HG03354 (cell line): Measurements from ENCODE around the gene FSHR.

Experiments used
- ATAC-seq: cut with Tn5 transposase; IDR thresholded peaks from one replicate; pipeline ENCODE4 v1.9.1; 2021; ENCODE audit warnings: mild to moderate bottlenecking; ENCODE audit not compliant: unreplicated experiment, poor library complexity, severe bottlenecking

Gene FSHR

DNA sequence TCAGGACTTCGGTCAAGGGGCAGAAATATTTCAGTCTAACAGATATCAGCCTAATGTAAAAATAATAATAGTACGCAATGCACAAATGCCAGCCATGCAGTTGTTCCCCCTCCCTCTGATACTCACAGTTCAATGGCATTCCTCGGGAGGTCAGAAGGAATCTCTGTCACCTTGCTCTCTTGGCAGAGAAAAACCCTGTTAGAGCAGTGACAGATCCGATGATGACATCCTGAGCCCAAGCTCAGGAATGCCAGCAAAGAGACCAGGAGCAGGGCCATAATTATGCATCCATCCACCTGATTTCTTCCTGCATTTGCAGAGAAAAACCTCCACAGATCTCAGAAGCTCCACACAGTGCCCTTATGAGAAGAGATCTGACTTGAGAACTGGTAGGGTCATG is at the start of gene FSHR:
Gene FSHR, minus strand, starts transcription at position 376 of the 400 bp plus-strand sequence. Its CDS starts 98 bp downstream, at position 278.
- ATAC-seq: no peak

GRCh38 chr2:49199266-49199665 is 45.0 kb upstream of the FSHR start:
- ATAC-seq: no peak

DNA sequence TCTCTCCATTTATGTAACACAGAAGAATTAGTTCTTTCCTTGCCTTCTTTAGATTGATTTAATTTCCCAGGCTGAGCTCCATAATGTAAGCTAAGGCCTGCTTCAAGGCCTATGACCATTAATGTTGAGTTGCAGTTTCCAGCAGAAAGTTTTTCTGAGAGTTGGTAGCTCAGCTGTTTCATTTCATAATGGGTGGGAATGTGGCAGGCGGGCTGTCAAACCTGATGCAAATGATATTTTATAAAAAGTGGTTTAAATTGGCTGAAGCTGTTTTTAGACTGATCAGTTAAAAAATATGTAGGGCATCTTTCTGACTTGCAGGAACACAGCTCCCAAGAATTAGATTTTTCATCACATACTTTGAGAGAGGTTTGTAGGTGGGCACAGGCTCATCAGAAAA is 40.4 kb upstream of the FSHR start:
- ATAC-seq: no peak

- no peak for ATAC-seq
Measured at GRCh38 chr2:49192036-49192435, 37.7 kb upstream of the FSHR start.

DNA sequence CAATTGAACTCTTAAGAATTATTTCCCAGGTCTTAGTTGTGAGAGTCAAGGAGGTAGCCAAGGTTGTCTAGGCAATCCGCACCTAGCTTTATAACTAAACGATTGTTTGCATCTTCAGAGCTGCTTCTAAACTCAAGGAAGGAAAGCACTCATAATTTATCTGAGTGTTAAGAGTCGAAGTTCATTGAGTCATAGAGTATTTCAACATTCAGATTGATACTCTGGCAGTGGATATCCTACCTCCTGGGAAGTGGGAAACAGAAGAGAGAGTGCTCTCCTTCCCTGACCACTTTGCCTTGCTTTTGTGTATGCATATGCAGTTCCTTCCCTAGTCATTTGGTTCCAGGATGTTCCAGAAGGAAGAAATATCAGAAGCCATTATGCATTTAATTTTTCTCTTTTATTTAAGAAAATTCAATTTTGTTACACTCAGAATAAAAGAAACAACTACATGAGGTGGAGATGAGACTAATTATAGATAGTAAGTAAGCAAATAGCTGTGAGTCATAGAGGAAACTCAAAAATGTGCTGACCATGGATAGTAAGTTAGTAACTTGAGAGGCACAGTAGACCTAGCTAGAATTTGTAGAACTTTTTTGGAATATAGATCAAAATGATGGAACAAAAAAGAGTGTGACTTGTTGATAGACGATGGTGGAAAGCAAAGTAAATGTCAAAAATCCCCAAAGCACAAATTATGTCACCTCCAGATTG is 35.4 kb upstream of the FSHR start:
- ATAC-seq: no peak

DNA sequence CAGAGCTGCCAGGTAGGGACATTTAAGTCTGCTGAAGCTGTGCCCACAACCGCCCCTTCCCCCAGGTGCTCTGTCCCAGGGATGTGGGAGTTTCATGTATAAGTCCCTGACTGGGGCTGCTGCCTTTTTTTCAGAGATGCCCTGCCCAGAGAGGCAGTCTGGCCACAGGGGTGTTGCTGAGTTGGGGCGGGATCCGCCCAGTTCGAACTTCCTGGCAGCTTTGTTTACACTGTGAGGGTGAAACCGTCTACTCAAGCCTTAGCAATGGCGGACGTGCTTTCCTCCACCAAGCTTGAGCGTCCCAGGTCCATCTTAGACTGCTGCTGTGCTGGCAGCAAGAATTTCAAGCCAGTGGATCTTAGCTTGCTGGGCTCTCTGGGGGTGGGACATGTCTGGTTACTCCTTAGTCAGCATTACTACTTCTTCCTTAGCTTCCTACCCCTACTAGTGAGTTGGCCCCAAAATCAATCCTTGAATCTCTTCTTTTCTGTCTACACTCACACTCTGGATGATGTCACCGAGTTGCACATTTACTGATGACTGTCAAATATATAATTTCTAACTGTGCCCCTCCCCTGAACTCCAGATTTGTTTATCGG is 31.8 kb upstream of the FSHR start:
- ATAC-seq: no peak

- no peak for ATAC-seq
Measured at GRCh38 chr2:49178656-49179055, 24.3 kb upstream of the FSHR start.

DNA sequence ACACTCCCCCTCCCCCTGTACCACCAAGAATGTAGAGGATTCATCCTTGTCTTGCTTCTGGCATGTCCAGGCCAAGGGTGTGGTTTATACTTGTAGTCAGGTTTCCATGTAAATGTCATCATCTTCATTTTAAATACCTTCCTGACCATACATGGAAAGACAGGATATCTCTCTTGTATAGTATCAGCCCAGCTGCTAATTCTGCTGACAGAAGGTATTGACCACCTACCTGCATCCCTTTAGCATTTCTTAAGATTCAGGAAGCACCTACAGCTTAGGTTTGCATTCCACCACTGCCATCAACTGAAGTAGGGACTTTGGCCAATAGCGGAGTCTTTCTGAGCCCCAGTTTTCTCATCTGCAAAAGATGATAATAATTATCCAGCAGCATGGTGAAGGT is 22.9 kb upstream of the FSHR start:
- ATAC-seq: no peak

DNA sequence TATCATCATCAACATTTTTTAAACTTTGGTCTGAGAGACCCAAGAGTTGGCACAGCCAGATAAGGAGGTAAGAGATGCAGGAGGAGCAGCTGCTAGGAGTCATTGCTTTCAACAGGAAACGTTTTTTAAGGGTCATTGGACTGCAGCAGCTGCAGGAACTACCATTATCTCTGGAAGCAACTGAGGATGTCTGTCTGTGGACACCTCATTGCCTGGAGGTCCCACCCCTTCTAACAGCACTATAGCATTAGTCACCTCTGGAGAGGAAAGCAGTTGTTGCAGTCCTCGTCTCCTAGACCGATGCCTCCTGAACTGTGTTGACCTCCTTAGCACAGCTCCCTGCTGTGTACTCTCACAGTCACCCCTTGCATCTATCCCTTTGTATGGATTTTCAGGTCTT is 21.5 kb upstream of the FSHR start:
- ATAC-seq: no peak

- no peak for ATAC-seq
Measured at GRCh38 chr2:49174750-49175149, 20.4 kb upstream of the FSHR start.

DNA sequence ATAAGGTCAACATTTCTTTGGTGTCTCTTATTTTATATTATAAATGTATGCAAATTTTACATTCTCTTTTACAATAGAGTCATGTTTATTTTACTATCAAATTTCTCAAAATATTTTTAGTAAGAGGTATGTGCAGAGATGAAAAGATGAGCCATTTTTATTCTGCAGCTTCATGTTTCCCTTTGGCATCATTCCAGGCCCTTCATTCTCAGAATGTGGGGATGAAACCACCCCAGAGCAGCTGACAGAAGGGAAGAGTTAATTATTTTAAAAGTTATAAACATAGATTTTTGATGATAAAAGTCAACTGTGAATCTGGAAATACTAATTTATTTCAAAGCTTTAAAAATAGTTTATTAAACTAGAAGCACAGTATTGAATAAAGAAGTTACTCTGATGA is 12.8 kb upstream of the FSHR start:
- ATAC-seq: no peak

- ATAC-seq: no peak
Measured at GRCh38 chr2:49165662-49166061, 11.3 kb upstream of the FSHR start.

DNA sequence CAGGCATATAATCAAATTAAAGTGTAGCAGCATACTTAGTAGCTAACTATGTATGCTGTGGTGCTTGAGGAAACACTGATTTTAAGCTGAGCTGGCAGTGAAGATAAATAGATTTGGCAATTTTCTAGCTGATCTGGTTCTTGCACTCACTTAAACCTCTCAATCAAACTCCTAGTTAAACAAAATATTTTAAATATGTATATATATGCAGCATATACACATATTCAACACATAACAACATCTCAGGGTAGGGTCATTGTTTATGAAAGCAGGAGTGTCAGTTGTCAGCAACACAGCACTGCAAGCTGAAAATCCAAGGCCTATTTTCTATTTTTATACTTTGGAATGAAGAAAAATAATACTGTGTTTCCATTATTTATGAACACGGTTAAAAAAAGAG is 10.4 kb upstream of the FSHR start:
- no peak for ATAC-seq

GRCh38 chr2:49162151-49162550 is 7.8 kb upstream of the FSHR start:
- ATAC-seq: no peak

- ATAC-seq: no peak
Measured at GRCh38 chr2:49154891-49155290, 576 bp upstream of the FSHR start.

DNA sequence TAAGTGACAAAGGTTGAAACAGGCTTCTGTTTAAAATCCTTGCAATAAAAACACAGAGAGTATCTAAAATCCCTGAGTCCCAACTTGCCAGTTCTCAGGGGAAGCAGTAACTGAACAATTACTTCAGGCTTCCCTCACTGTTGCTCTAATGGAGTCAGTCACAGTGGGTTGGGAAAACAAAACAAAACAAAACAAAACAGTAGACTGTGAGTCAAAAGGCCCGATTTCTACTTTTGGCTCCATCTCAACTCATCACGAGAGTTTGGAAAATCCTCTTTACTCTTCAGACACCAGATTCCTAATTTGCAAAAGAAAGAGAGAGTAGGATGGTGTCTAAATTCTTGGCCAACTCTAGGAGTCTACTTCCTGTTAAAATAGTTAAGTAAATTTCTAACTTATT is 1.1 kb downstream of the FSHR start:
- ATAC-seq: no peak

- no peak for ATAC-seq
Measured at GRCh38 chr2:49152824-49153223, 1.5 kb downstream of the FSHR start.

- no peak for ATAC-seq
Measured at GRCh38 chr2:49146401-49146800, 7.9 kb downstream of the FSHR start.

DNA sequence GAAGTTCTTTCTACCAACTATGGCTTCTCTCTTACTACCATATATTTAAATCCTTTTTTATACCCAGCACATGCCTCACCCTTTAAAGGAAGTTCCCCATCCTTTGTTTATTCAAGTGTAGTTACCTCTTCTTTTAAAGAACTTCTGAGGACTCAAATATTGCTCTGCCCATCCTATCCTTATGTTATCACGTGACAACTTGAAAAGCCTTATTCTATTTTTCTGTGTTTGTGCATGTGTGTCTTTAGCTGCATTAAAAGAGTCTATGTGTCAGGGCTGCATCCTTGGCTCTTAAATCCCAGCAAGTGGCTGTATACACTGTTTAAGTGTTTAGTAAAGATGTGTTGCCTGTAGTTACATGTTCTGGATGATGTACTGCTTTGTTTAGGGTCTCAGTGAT is 22.5 kb downstream of the FSHR start:
- no peak for ATAC-seq

DNA sequence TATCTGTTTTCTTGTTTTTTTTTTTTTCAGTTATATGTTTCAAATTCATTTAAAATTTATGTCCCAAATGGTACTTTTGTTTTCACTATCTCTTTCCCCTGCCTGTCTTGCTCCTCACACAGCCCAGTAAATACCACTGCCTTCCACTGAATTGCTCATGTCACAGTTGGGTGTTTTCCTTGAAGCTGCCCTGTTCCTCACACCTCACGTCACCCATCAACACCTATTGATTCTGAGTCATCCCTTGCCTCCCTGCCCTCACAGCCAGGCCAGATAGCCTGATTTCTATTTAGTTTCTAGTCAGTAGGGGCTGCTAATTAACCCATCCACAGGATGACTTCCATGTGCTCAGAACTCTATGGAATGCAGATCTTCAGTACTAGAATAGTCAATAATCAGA is 25.3 kb downstream of the FSHR start:
- ATAC-seq: peak; percentile 66

DNA sequence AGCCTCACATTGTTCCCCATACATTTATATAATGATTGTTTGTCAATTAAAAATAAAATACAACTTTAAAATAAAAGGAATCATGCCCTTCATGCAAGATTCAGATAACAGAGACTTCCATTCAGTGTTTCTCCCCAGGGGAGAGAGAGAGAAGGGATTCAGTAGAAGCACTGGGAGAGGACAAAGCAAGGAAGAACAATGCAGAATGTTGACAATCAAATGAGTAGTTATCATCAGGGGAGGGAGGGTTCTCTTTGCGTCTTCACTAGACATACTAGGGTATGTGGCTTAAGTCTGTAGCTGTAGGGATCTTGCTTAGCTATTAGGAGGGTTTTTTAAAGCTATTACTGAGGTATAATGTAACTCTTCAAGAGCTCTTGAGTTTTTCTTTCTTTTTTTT is 30.7 kb downstream of the FSHR start:
- no peak for ATAC-seq

GRCh38 chr2:49122107-49122506 is 32.2 kb downstream of the FSHR start:
- no peak for ATAC-seq
